GM18517 (cell line): ENCODE data around the gene TLE5.

Experiments used
- ATAC-seq: cut with Tn5 transposase; IDR thresholded peaks from one replicate; pipeline ENCODE4 v1.9.1; 2021; ENCODE audit warnings: mild to moderate bottlenecking, moderate library complexity; ENCODE audit not compliant: unreplicated experiment

The TLE5 gene

GRCh38 chr19:3003046-3003445, 59.2 kb downstream of the TLE5 start:
- no peak for ATAC-seq
